Esophagus (tissue), 2 donors: ENCODE data around the gene LTA4H. TPM values are rescaled to one million over a fixed set of nuclear protein-coding genes. Genes with fewer than 3 reads are reported as not detected.

Experiments
- H3K27ac ChIP-seq, 2 donors: one replicate each; pipeline ENCODE4 v1.5.1; 2013; ENCODE audit warnings: low read depth in 2 of 2, mild to moderate bottlenecking in 2 of 2, inconsistent platforms in 1 of 2, low read length in 1 of 2, moderate library complexity in 1 of 2
- H3K27me3 ChIP-seq, 2 donors: one replicate each; pipeline ENCODE4 v1.6.1; 2013; ENCODE audit warnings: low read length in 2 of 2, control low read depth in 1 of 2, mild to moderate bottlenecking in 1 of 2; ENCODE audit not compliant: insufficient read depth in 2 of 2, control insufficient read depth in 1 of 2
- H3K36me3 ChIP-seq, 2 donors: one replicate each; pipeline ENCODE4 v1.6.1; 2013; ENCODE audit warnings: low read length in 1 of 2; ENCODE audit not compliant: control insufficient read depth in 2 of 2, insufficient read depth in 2 of 2
- H3K4me1 ChIP-seq, 2 donors: one replicate each; pipeline ENCODE4 v1.6.1; 2013; ENCODE audit warnings: low read length in 1 of 2; ENCODE audit not compliant: control insufficient read depth in 2 of 2, insufficient read depth in 2 of 2
- H3K4me3 ChIP-seq, 2 donors: one replicate each; pipeline ENCODE4 v1.5.1; 2013; ENCODE audit warnings: low read length in 2 of 2, mild to moderate bottlenecking in 2 of 2, low read depth in 1 of 2, moderate library complexity in 1 of 2
- H3K9me3 ChIP-seq, 2 donors: one replicate each; pipeline ENCODE4 v1.6.1; 2013; ENCODE audit warnings: mild to moderate bottlenecking in 2 of 2, low read depth in 1 of 2, low read length in 1 of 2, moderate library complexity in 1 of 2; ENCODE audit not compliant: control insufficient read depth in 2 of 2, insufficient read depth in 1 of 2
- WGBS, 2 donors: extraction: QIAGEN DNeasy Blood & Tissue Kit; methylation state at CpG; one replicate each; pipeline ENCODE4 v1.1.7; 2013; 5-methylcytosine and 5-hydroxymethylcytosine counted together
- polyA plus RNA-seq, 2 donors: library from polyadenylated mRNA; stranded (reverse); fragments of 200-250 nt; gene quantifications; one replicate each; pipeline ENCODE4 v1.2.3, GENCODE V29; 2013
- donor health status: healthy with polysubstance abuse.
- donor health status: Bipolar disorder and iron deficiency.

LTA4H gene
- polyA plus RNA-seq, 2 donors, result 48.9 to 93.2 TPM

DNA sequence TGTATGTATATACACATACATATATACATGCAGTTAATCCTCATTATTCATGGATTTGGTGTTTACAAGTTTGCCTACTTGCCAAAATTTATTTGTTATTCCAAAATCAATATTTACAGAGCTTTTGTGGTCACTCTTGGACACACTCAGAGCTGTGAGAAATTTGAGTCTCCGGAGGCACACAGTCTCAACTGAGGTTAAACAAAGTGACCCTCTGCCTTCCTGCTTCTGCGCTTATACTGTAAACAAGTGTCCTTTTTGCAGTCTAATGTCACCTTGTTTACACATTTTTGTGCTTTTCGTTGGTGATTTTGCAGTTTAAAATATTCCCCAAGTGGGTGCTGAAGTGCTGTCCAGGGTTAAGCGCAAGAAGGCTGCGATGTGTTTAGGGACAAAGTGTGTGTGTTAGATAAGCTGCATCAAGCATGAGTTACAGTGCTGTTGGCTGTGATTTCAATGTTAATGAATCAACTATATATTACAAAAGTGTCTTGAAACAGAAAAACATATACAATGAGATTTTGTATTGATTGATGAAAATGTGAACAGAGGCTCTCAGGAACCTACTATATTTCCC lies 13.1 kb upstream of the LTA4H start:
- Histone ChIP-seq H3K4me1 (peaks cover 0 to 5% of the 10 kb centered on the region in 2 donors), H3K9me3 (no peaks in the 10 kb centered on the region), H3K4me3 (no peak overlapping the region)

GRCh38 chr12:96047229-96048211 lies 12.1 kb upstream of the LTA4H start:
- Histone ChIP-seq H3K4me1 (peaks cover 0 to 5% of the 10 kb centered on the region in 2 donors), H3K36me3 (no peaks in the 10 kb centered on the region), H3K27ac (peak overlapping the region; percentile 94 to 96), H3K4me3 (no peak overlapping the region), H3K27me3 (no peaks in the 10 kb centered on the region), H3K9me3 (no peaks in the 10 kb centered on the region)
- WGBS, 2 donors, result 28 to 33% methylated on average over 7 of the region's 7 CpGs

More for the DNA sequence above, 13.1 kb upstream of the LTA4H start:
- Histone ChIP-seq H3K27me3 (no peaks in the 10 kb centered on the region), H3K27ac (peak overlapping the region; percentile 72 to 77), H3K36me3 (no peaks in the 10 kb centered on the region)
- 53 to 57% methylated on average over 5 of the region's 5 CpGs for WGBS, 2 donors

DNA sequence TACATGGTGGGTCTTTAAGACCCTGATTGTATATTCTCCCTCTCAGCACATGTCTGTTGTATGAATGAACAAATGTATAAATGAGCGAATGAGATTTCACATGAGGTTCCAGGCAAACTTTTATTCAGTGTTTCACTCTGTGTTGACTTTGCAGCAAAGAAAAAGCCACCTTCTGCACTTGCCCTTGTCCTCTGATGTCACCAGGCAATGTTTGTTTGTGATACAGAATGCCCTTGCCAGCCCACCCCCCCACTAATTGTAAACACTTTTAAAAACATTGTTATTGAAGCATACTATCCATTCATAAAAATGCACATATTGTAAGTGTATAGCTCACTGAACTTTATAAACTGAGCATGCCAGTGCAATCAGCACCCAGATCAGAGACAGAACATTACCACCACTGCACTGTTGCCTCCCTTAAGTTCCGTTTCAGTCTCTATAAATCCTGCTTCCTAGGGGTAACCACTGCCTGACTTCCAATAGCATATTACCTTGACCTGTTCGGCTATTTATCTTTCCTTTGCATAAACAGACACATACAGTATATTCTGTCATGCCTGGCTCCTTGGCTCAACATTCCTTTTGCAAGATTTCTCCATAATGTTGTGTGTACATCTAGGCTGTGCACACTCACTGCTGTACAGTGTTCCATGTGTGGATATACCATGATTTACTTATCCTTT lies 11.3 kb upstream of the LTA4H start:
- H3K4me3 ChIP-seq, result no peak overlapping the region
- H3K36me3 ChIP-seq, result no peaks in the 10 kb centered on the region
- WGBS, 2 donors, result 60 to 68% methylated on average over 3 of the region's 3 CpGs
- H3K27me3 ChIP-seq, result no peaks in the 10 kb centered on the region
- no peaks in the 10 kb centered on the region for H3K9me3 ChIP-seq
- peaks cover 0 to 5% of the 10 kb centered on the region in 2 donors for H3K4me1 ChIP-seq
- H3K27ac ChIP-seq, result peak overlapping the region; percentile 94 to 96

DNA sequence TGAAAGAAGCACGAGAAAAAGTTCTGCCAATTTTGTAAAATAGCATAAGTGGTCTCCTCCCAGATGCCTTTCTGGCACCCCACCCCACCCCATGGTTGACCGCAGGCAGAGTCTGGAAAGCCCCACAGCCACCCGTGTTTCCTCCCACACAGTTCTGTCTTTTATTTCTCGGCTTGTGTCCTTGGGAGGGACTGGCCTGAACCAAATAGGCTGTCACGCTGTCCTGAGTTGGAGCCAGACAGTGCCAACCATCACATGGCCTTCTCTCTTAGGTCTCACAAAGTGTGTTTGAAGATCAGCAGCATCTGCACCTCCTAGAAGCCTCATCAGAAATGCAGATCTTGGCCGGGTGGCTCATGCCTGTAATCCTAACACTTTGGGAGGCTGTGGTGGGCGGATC lies 10.2 kb upstream of the LTA4H start:
- H3K9me3 ChIP-seq, result no peaks in the 10 kb centered on the region
- H3K4me3 ChIP-seq, result no peak overlapping the region
- WGBS, 2 donors, result 77 to 79% methylated on average over 7 of the region's 7 CpGs
- no peaks in the 10 kb centered on the region for H3K36me3 ChIP-seq
- peaks cover 0 to 5% of the 10 kb centered on the region in 2 donors for H3K4me1 ChIP-seq
- H3K27me3 ChIP-seq, result no peaks in the 10 kb centered on the region
- peak overlapping the region in 1 of 2 donors; percentile 96 for H3K27ac ChIP-seq

DNA sequence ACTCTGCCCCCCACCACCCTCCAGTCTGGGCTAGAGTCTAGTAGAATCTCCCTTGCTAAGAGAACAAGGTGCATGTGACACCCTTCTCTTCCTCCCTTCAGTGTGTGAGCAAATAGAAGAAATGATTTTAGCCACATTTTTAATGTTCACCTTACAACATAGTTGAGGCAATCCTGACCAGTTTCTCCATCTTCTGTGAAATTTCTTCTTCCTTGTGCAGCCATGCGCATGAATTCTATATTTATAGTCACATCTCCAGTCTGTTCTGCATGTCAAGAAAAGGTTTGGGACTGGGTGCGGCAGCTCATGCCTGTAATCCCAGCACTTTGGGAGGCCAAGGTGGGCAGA lies 9.5 kb upstream of the LTA4H start:
- WGBS, 2 donors, result 96 to 100% methylated on average over 2 of the region's 2 CpGs
- H3K4me3 ChIP-seq, result no peak overlapping the region
- H3K27me3 ChIP-seq, result no peaks in the 10 kb centered on the region
- H3K36me3 ChIP-seq, result no peaks in the 10 kb centered on the region
- no peak overlapping the region for H3K27ac ChIP-seq
- H3K4me1 ChIP-seq, result peaks cover 0 to 5% of the 10 kb centered on the region in 2 donors
- no peaks in the 10 kb centered on the region for H3K9me3 ChIP-seq

DNA sequence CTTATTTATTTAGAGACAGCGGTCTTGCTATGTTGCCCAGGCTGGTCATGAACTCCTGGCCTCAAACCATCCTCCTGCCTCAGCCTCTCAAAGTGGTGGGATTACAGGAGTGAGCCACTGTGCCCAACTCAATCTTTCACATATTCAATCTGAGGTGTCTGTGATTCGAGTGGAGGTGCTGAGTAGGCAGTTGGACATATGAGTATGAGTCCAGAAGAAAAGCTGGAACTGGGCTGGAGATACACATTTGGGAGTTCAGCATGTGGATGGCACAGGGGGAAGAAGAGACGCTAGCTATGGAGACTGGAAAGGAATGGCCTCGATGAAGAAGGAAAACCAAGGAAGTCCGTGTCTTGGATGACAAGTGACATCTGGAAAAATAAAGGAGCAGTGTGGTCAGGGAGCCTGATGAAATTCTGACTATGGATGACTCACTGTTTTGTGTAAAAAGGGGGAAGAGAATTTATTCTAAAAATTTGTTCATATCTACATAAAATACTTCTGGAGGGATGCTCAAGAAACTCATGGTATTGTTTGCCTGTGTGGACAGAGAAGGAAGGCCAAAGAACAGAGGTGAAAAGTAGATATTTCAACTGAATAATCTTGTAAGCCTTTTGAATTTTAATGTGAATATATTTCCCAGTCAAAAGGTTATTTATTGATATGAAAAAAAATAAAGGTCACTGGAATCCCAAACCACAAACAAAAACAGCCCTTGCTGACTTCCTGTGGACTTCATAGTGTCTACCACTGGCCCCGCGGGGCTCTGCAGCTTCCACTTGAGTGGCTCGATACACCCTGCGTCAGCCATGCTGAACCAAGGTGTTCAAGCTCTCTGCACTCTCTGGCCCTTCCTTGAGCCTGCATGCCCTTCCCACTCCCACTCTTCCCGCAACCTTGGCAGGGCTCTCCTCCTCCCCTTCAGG lies 8.9 kb upstream of the LTA4H start:
- Histone ChIP-seq H3K9me3 (no peaks in the 10 kb centered on the region), H3K36me3 (no peaks in the 10 kb centered on the region), H3K4me1 (peaks cover 0 to 5% of the 10 kb centered on the region in 2 donors), H3K4me3 (no peak overlapping the region), H3K27me3 (no peaks in the 10 kb centered on the region), H3K27ac (no peak overlapping the region)
- WGBS, 2 donors, result 71 to 78% methylated on average over 10 of the region's 10 CpGs

- no peak overlapping the region for H3K4me3 ChIP-seq
- no peaks in the 10 kb centered on the region for H3K36me3 ChIP-seq
- H3K27me3 ChIP-seq, result no peaks in the 10 kb centered on the region
- 93 to 96% methylated on average over 1 of the region's 1 CpG for WGBS, 2 donors
- no peaks in the 10 kb centered on the region for H3K9me3 ChIP-seq
- H3K4me1 ChIP-seq, result no peaks in the 10 kb centered on the region
- H3K27ac ChIP-seq, result no peak overlapping the region
Measured at GRCh38 chr12:96041181-96041580, 5.8 kb upstream of the LTA4H start.

DNA sequence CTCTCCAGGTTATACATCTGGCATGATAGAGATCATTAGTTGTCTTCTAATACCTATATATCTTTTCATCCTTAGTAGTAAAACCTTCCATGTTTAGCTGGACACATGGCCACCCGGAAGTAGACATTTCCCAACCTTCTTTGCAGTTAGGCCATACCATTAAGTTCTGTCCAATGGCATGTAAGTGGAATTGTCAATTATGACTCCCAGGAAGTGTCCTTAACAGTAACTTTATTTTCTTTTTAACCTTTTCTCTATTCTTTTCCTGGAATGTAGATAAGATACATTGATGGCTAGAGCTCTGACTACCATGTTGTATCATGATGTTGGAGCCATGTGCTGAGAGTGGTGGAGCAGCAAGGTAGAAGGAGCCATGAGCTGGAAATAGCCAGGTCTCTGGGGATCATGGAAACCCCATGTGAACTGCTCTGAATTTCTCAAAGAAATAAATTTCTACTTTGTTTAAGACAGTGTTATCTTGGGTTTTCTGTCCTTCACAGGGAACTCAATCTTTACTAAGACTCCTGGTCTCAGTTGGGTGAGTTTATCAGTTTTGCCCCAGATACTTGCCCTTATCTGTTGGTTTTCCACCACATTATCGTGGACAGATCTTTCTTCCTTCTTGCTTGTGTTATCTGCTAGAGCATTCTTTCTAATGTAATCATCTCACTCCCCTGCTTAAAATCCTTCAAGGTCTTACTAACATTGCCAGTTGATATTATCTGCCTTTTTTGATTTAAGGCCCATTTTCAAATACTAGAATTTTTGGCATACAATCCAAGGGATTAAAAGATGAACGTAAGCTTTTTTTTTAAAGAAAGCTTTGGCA lies 5.1 kb upstream of the LTA4H start:
- Histone ChIP-seq H3K4me3 (no peak overlapping the region), H3K9me3 (no peaks in the 10 kb centered on the region), H3K36me3 (no peaks in the 10 kb centered on the region), H3K4me1 (no peaks in the 10 kb centered on the region), H3K27me3 (no peaks in the 10 kb centered on the region), H3K27ac (no peak overlapping the region)
- WGBS, 2 donors, result 58 to 61% methylated on average over 3 of the region's 3 CpGs
